ENCODE data around the gene HCRTR2. TPM values are rescaled to one million over a fixed set of nuclear protein-coding genes. Genes with fewer than 3 reads are reported as not detected.
"Not testable (repeated sequence)": the region's sequence is repeated elsewhere in the genome, so short reads cannot be mapped to it uniquely, and the experiment has no call there.

The HCRTR2 gene
- total RNA-seq = not detected

DNA sequence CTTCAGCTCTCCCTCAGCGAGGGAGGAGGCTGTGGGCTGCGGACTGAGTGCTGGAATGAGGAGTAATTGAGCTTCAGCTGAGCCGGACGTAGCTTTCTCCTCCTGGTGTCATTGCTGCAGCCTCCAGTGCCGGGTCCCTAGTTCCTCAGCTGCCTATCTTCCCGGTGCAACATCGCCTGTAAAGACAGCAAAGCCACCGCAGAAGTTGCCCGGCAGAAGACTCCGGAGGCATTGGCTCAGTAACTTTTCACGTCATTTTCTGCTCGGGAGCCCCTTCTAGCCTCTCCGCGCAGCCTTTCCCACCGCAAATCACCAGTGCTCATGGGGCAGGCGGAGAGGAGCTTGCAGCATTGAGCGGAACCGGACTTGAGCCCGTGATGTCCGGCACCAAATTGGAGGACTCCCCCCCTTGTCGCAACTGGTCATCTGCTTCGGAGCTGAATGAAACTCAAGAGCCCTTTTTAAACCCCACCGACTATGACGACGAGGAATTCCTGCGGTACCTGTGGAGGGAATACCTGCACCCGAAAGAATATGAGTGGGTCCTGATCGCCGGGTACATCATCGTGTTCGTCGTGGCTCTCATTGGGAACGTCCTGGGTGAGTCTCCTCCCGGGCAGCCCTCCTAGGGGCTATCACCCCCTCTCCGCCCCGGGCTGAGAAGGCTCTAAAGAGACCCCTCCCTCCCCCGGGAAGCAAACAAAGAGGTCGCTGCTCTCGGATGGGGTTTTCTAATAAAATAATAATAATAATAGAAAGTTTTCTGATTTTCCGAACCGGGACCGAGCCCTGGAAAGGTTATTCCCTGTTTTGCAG, at the start of gene HCRTR2:
TSS of gene HCRTR2 (plus strand) at position 305 of the 816 bp plus-strand sequence. CDS start at position 378, 73 bp downstream.
- H3K4me3 Mint-ChIP-seq = no peak within 1 kb of the TSS
- no peaks in the 10 kb centered on the region for H3K4me1 Mint-ChIP-seq (ENCODE audit: low read depth)
- DNase-seq (no peak), ATAC-seq (replicated peaks in 1 of 2) (no peak)
- peaks cover 11% of the 10 kb centered on the region for H3K27me3 Mint-ChIP-seq (ENCODE audit: low read depth)
- peaks cover 0 to 2% of the 10 kb centered on the region in 2 donors for H3K36me3 Mint-ChIP-seq (ENCODE audit: insufficient read depth in 2 of 2)
- no peak within 1 kb of the TSS for H3K27ac Mint-ChIP-seq
- no peaks in the 10 kb centered on the region for H3K9me3 Mint-ChIP-seq

DNA sequence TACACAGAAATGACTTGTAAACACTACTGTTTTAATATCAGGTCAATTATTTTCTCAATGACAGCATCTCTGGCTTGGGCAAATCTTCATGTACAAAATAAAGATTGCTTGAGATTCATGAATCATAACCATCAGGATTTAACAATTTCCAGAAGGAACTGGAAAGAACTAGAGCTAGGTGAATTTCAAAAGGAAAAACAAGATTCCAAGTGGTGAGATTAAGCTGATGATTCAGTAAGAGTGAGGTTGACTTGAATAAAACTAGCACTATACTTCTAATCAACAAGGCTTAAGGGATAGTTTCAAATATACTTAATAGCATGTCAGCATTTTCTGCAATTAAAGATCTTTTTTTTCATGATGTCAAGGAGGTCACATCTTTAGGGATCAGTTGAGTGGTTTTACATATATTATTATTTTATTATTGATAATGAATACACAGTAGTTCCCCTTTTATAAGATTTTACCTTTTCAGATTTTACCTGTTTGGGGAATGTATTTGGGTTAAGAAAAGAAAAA, 43.5 kb upstream of the HCRTR2 start:
- no peaks in the 10 kb centered on the region for H3K4me1 Mint-ChIP-seq (ENCODE audit: low read depth)
- no peak overlapping the region for H3K27ac Mint-ChIP-seq
- DNase-seq = no peak
- ATAC-seq (replicated peaks in 1 of 2) = no peak
- H3K4me3 Mint-ChIP-seq = no peak overlapping the region
- peaks cover 2 to 5% of the 10 kb centered on the region in 2 donors for H3K36me3 Mint-ChIP-seq (ENCODE audit: insufficient read depth in 2 of 2)
- H3K27me3 Mint-ChIP-seq (ENCODE audit: low read depth) = no peaks in the 10 kb centered on the region
- peaks cover 14 to 21% of the 10 kb centered on the region in 2 donors for H3K9me3 Mint-ChIP-seq

DNA sequence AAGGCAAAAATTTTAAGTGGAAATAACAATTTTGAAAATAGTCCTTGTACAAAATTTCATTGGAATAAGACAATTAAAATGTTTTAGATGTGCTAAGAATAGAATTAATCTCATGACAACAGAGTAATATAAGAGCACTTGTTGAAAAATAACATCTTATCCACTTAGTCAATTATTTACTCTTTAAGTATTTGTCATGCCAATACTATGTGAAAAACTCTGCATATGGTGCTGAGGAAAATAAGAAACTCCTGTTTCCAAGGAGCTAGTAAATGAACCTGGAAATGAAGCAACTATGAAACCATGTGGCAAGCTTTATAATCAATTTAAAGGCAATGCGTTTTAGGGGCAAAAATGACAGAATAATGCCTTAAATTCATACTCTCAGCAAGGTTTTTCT, 42.7 kb upstream of the HCRTR2 start:
- no peak for ATAC-seq (replicated peaks in 1 of 2)
- Mint-ChIP-seq H3K9me3 (peaks cover 14 to 17% of the 10 kb centered on the region in 2 donors), H3K4me1 (ENCODE audit: low read depth) (no peaks in the 10 kb centered on the region), H3K4me3 (no peak overlapping the region), H3K36me3 (ENCODE audit: insufficient read depth in 2 of 2) (peaks cover 2 to 5% of the 10 kb centered on the region in 2 donors), H3K27me3 (ENCODE audit: low read depth) (no peaks in the 10 kb centered on the region), H3K27ac (no peak overlapping the region)
- DNase-seq = no peak

DNA sequence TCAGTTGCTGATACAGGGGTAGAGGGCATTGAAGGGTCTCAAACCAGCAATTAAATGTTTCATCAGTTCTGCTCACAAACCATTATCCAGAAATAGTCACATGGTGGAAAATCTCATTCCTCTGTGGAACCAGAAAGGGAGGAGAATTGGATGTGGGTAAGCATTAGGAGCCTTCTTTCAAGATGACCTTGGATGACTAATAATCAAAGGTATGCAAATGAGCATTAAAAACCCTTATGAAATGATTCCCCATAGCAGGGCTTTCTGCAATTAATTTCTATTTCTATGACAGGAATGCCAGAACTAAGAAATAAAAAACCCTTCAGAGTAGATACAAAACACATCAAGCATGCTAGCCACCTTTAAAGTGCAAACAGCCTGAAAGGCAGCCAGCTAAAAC, 37.4 kb upstream of the HCRTR2 start:
- DNase-seq (no peak), ATAC-seq (replicated peaks in 1 of 2) (no peak)
- Mint-ChIP-seq H3K27ac (no peak overlapping the region), H3K4me1 (ENCODE audit: low read depth) (no peaks in the 10 kb centered on the region), H3K36me3 (ENCODE audit: insufficient read depth in 2 of 2) (no peaks in the 10 kb centered on the region), H3K4me3 (no peak overlapping the region), H3K27me3 (ENCODE audit: low read depth) (no peaks in the 10 kb centered on the region), H3K9me3 (peaks cover 0 to 4% of the 10 kb centered on the region in 2 donors)

DNA sequence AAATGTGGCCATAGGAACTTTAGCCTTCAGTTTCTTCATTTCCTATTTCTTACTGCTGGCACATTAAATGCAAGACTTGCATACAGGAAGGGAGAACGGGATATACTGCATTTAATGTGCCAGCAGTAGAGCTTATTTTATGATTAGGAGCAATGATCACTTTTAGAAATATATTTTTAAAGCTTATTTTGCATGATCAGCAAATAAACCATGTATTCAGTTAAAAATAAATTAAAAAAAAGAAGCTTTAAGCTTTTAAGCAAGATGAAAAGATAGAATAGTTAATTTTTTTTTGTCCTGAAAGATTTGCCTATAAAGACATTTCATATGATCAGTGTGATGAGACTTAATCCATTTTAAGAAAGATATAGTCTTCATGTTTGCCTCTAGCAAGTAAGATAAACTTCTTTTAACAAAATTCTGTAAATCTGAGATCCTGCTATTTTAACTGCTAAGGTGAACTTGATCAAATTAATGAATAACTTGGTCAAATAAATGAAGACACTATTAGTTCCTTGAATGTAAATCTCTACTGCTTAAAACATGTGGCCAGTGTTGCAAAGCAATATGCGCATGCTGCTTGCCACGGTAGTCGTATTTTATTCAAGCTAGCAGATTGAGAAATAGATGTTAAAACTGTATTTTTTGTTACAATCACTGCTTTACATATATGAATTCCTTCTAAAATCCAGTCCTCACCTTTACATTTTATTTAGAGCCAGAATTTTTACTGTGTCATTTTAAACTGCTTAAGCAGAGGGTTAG, 36.2 kb upstream of the HCRTR2 start:
- H3K4me1 Mint-ChIP-seq (ENCODE audit: low read depth) = no peaks in the 10 kb centered on the region
- ATAC-seq (replicated peaks in 1 of 2) (no peak), DNase-seq (no peak)
- peaks cover 0 to 4% of the 10 kb centered on the region in 2 donors for H3K9me3 Mint-ChIP-seq
- no peaks in the 10 kb centered on the region for H3K36me3 Mint-ChIP-seq (ENCODE audit: insufficient read depth in 2 of 2)
- H3K27ac Mint-ChIP-seq = no peak overlapping the region
- H3K4me3 Mint-ChIP-seq = no peak overlapping the region
- no peaks in the 10 kb centered on the region for H3K27me3 Mint-ChIP-seq (ENCODE audit: low read depth)

DNA sequence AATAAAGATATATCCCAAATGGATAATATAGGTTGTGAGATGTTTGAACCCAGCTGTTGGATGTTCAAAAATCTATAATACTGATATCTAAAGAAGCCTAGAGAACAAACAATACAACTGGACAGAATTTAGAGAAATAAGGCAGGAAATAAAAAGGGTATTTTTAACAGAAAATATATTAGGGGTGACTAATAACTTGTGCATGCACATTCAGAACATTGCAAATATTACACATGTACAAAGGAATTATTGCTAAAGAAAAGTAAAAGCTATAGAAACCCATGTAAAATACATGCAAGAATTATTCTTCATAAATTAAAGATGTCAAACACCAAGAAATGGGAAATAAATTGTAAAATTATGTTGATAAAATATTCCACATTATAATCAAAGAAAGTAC, 32.7 kb upstream of the HCRTR2 start:
- peaks cover 6% of the 10 kb centered on the region in 2 donors for H3K9me3 Mint-ChIP-seq
- no peak overlapping the region for H3K27ac Mint-ChIP-seq
- H3K36me3 Mint-ChIP-seq (ENCODE audit: insufficient read depth in 2 of 2) = peaks cover 0 to 4% of the 10 kb centered on the region in 2 donors
- H3K4me3 Mint-ChIP-seq = no peak overlapping the region
- H3K27me3 Mint-ChIP-seq (ENCODE audit: low read depth) = no peaks in the 10 kb centered on the region
- no peak for DNase-seq
- no peaks in the 10 kb centered on the region for H3K4me1 Mint-ChIP-seq (ENCODE audit: low read depth)
- no peak for ATAC-seq (replicated peaks in 1 of 2)

DNA sequence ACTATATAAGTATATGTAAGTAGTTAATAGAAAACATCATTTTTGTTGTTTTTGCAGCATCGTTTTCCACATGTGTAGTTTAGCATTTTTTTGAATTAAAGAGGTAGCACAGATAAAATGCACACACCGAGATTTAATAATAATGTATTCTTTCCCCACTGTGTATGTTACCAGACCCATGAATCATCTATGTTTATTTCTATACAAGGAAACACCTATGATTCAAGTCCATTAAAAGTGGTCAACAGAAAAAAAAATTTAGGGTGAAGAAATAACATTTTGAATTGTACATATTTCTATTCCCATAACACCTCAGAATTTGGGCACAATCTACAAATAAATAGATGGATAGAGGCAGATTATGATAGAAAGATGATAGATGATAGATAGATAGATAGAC, 31.7 kb upstream of the HCRTR2 start:
- no peak for ATAC-seq (replicated peaks in 1 of 2)

DNA sequence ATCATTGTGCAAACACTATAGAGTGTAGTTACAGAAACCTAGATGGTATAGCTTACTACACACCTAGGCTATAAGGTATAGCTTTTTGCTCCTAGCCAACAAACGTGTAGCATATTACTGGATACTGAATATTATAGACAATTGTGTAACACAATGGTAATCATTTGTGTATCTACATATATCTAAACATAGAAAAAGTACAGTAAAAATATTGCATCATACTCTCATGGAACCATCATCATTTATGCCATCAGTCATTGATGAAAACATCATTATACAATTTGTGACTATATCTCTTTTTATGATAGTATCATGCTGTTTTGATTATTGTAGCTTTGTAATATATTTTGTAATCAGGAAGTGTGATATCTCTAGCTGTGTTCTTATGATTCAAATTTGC, 21.0 kb upstream of the HCRTR2 start:
- ATAC-seq (replicated peaks in 1 of 2) (no peak), DNase-seq (no peak)
- Mint-ChIP-seq H3K4me1 (ENCODE audit: low read depth) (no peaks in the 10 kb centered on the region), H3K27me3 (ENCODE audit: low read depth) (no peaks in the 10 kb centered on the region), H3K4me3 (no peak overlapping the region), H3K27ac (no peak overlapping the region), H3K36me3 (ENCODE audit: insufficient read depth in 2 of 2) (peaks cover 0 to 2% of the 10 kb centered on the region in 2 donors), H3K9me3 (peaks cover 8% of the 10 kb centered on the region in 2 donors)

More for the DNA sequence above, 31.7 kb upstream of the HCRTR2 start:
- Mint-ChIP-seq H3K27me3 (ENCODE audit: low read depth) (no peaks in the 10 kb centered on the region), H3K9me3 (peaks cover 6 to 7% of the 10 kb centered on the region in 2 donors), H3K4me3 (no peak overlapping the region), H3K27ac (no peak overlapping the region), H3K36me3 (ENCODE audit: insufficient read depth in 2 of 2) (peaks cover 0 to 4% of the 10 kb centered on the region in 2 donors), H3K4me1 (ENCODE audit: low read depth) (no peaks in the 10 kb centered on the region)
- no peak for DNase-seq

DNA sequence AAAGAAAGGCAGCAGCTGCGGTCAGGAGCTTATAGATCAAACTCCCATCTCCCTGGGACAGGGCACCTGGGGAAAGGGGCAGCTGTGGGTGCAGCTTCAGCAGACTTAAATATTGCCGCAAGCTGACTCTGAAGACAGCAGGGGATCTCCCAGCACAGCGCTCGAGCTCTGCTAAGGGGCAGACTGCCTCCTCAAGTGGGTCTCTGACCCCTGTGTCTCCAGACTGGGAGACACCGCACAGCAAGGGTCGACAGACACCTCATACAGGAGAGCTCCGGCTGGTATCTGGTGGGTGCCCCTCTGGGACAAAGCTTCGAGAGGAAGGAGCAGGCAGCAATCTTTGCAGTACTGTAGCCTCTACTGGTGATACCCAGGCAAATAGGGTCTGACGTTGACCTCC, 15.5 kb upstream of the HCRTR2 start:
- not testable (repeated sequence) for H3K36me3 Mint-ChIP-seq (ENCODE audit: insufficient read depth in 2 of 2); H3K27ac Mint-ChIP-seq; H3K4me1 Mint-ChIP-seq (ENCODE audit: low read depth); ATAC-seq (replicated peaks in 1 of 2); H3K4me3 Mint-ChIP-seq; DNase-seq; H3K27me3 Mint-ChIP-seq (ENCODE audit: low read depth)
- H3K9me3 Mint-ChIP-seq = peaks cover 15 to 16% of the 10 kb centered on the region in 2 donors

DNA sequence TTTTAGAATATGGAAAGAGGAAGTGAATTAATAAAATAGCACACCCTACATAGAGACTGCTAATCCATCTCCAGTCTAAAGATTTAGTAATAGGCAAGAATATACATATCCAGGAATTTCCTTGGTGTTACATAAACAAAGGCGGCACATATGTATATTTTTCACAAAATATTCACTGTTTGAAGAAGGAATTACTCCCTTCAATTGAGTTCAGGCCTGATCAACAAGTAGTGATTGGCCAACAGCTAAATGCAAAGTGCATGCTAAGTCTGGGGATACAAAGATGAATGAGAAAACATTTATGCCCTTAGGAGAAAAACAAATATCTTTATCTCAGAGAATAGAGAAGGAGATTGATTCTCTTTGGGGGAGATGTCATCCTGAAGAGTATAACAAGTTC, 6.5 kb upstream of the HCRTR2 start:
- ATAC-seq (replicated peaks in 1 of 2) (no peak), DNase-seq (no peak)
- H3K27ac Mint-ChIP-seq = no peak overlapping the region
- H3K36me3 Mint-ChIP-seq (ENCODE audit: insufficient read depth in 2 of 2) = peaks cover 0 to 2% of the 10 kb centered on the region in 2 donors
- peaks cover 4 to 6% of the 10 kb centered on the region in 2 donors for H3K9me3 Mint-ChIP-seq
- H3K4me3 Mint-ChIP-seq = no peak overlapping the region
- H3K27me3 Mint-ChIP-seq (ENCODE audit: low read depth) = no peaks in the 10 kb centered on the region
- H3K4me1 Mint-ChIP-seq (ENCODE audit: low read depth) = no peaks in the 10 kb centered on the region

DNA sequence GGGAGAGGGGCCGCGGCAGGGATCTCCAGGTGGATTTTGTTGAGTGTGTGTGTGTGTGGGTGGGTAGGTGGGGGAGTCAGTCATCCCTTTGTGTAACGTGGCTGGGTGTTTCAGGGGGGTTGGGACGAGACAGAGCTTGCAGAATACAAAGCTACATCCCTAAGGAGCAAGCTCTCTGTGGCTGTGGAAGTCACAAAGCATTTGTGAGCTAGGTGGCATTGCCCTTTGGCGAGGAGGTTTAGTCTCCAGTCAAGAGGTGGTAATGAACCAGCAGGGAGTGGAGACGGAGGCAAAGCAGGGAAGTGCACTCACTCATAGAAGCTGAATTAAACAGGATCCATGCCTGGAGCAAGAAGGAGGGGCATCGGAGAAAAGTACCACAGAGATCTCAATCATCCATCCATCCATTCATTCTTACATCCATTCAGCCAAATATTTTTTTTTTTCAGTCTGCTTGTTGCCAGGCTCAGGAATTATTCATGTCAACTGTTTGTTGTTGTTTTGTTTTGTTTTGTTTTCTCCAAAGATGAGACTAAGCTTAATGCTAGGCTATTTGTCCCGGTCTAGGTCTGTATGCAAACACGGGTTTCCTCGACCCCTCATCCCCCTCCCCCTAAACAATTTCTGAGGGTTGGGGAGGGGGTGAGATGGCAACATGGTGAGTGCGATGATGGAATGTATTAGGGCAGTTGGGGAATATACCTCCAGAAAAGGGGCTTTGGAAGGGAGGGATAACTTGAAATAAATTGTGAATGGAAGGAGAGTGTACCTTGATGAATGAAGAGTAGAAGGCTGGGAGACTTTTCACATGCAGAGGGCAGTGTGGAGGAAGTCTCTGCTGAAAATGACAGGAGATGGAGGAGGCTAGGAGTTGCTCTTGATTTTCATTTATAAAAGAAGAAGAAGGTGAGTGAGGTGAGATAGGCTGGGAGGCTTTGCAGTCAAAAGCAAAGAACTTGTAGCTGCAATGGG, 1.0 kb downstream of the HCRTR2 start:
- no peaks in the 10 kb centered on the region for H3K4me1 Mint-ChIP-seq (ENCODE audit: low read depth)
- no peak overlapping the region for H3K27ac Mint-ChIP-seq
- ATAC-seq (replicated peaks in 1 of 2) (no peak), DNase-seq (no peak)
- H3K4me3 Mint-ChIP-seq = no peak overlapping the region
- peaks cover 11% of the 10 kb centered on the region for H3K27me3 Mint-ChIP-seq (ENCODE audit: low read depth)
- H3K36me3 Mint-ChIP-seq (ENCODE audit: insufficient read depth in 2 of 2) = peaks cover 1 to 2% of the 10 kb centered on the region in 2 donors
- no peaks in the 10 kb centered on the region for H3K9me3 Mint-ChIP-seq

DNA sequence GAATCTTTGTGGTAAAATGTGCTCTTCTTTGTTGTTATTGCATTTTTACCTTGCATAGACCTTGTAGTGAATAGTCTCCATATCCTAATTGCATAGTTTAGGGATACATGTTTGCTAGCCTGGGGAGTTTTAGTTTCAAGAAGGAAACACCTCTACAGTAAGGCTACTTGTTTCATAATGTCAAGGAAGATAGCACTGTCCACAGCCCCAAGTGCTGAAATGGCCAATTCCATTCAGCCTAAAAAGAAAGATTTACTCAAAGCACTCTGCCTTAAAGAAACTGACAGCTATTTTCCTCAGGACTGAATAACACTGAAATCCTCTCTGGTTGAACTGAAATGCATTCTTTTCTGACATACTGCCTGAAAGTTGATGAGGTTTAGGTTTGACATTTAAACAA, 2.6 kb downstream of the HCRTR2 start:
- ATAC-seq (replicated peaks in 1 of 2) = no peak
- Mint-ChIP-seq H3K27me3 (ENCODE audit: low read depth) (peaks cover 11% of the 10 kb centered on the region), H3K4me3 (no peak overlapping the region), H3K4me1 (ENCODE audit: low read depth) (no peaks in the 10 kb centered on the region), H3K27ac (no peak overlapping the region), H3K9me3 (no peaks in the 10 kb centered on the region), H3K36me3 (ENCODE audit: insufficient read depth in 2 of 2) (peaks cover 0 to 1% of the 10 kb centered on the region in 2 donors)
- no peak for DNase-seq
